NCI-H128 (cell line): Measurements from ENCODE around the gene STAB2.
A peak's percentile ranks its signal among the peaks of the same experiment; 100 is the strongest.
"Not testable (repeated sequence)": the region's sequence is repeated elsewhere in the genome, so short reads cannot be mapped to it uniquely, and the experiment has no call there.

Experiments
- DNase-seq: peaks from one replicate; lab custom pipeline; 2025; ENCODE audit not compliant: unreplicated experiment; lab: John Stamatoyannopoulos, UW

The STAB2 gene

GRCh38 chr12:103652808-103653207 lies 65.7 kb downstream of the STAB2 start:
- DNase-seq = no peak

GRCh38 chr12:103653568-103654173 lies 66.6 kb downstream of the STAB2 start:
- not testable (repeated sequence) for DNase-seq

DNA sequence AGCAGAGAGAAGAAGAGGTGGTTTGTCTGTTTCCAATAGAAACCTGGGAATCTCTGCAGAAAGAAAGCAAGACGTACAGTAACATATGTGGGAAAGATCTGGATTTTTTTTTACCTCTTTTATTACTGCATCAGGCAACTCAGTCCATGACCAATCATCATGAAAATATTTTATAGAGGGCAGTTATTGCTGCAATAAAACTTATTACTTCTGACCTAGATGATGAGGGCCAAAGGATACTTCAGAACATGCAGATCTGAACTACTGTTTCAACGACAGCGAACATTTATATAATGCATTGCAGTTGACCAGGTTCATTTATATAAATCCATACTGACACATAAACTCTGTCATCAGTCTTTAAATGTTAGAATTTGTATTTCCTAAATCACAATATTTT lies 67.7 kb downstream of the STAB2 start:
- no peak for DNase-seq

- DNase-seq = no peak
These were observed 69.2 kb downstream of the STAB2 start for GRCh38 chr12:103656291-103656690.

DNA sequence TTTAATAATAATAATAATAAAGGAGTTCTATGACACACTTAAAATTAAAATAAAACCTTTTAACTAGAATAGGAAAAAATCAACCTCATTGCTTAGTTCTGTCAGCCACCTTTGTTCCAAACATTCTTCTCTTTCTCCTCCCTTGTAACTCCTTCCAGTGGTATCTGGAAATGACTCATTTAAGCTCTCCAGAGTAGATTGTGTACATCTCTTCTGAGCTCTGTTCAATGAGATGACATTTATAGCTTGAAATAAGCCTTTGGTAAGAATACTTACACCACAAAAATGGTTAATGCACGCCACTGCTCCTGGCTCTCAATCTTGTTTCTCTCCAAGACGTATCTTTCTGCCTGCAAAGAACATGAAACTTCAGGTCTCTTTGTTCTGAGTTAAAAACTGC lies 70.3 kb downstream of the STAB2 start:
- no peak for DNase-seq

DNA sequence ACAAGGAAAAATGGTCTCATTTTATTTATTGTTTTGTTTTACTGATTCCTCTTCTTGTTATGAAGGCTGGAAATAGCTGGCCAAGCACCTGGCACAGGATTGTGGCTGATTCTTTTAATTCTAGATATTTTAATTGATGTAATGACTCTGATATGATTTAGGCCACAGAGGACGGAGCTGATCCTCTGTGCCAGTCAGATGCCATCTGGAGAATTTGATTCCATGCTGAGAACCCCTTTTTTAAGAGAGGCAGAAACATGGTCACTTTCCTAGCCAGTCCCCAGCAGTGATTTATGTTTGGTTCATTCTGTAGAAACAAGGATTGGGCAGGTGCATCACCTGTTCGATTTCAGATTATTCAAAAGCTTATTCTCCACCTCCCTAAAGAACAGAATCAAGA lies 77.6 kb downstream of the STAB2 start:
- DNase-seq = no peak

- no peak for DNase-seq
These were observed 78.9 kb downstream of the STAB2 start for GRCh38 chr12:103665971-103666370.

GRCh38 chr12:103667125-103667524 lies 80.1 kb downstream of the STAB2 start:
- DNase-seq = no peak

GRCh38 chr12:103668520-103668919 lies 81.4 kb downstream of the STAB2 start:
- no peak for DNase-seq

- no peak for DNase-seq
These were observed 84.3 kb downstream of the STAB2 start for GRCh38 chr12:103671367-103671766.

DNA sequence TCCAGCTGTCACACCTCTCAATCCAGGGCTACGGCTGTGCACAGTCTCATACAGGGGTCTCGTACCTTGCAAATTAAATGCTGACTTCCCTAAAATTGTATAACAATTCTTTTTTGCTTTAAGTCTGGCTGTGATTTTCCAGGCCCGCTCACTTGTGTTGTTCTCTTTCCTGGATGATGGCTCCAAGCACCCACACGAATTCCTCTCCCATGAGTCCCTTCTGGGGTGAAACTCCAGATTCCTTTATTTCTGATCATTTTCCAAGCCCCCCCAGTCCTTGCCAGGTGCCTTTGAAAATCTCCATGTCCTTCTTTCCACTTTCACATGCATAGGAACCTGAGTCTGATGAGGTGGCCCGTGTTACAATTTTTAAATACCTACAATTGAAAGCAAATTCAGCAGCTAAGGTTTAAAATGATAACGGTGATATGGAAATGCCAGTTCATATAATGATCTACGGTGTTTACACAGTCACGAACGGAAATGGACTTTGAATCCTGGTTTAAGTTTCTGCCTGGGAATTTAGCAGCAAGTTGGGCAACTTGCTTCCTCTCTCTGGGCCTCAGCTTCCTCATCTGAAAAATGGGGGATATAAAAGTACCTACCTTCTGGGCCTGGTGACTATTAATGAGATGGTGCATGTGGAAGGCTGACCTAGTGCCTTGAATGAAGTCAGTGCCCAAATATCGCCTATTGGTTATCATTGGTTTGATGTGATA lies 85.5 kb downstream of the STAB2 start:
- DNase-seq = no peak

- DNase-seq = no peak
These were observed 86.4 kb downstream of the STAB2 start for GRCh38 chr12:103673487-103673886.

- DNase-seq = no peak
These were observed 86.9 kb downstream of the STAB2 start for GRCh38 chr12:103673891-103674375.

DNA sequence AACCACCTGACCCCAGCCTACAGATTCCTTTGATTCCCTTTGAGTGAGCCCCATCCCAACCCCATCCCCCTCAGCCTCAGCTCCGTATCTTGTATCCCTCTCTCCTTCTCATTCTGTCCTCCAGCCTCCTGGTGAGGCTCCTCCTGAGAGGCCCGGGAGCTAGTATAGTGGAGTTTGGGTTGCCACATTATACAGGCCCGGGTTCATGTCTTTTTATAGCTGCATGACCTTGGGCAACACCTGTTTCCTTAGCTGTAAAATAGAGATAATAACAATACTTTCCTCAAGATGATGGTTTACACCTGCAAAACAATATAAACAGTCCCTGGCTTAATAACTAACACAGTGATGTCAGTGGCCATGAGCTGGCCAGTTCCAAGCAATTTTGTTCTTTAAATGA lies 89.8 kb downstream of the STAB2 start:
- no peak for DNase-seq

- DNase-seq = no peak
These were observed 90.3 kb downstream of the STAB2 start for GRCh38 chr12:103677341-103677740.

- DNase-seq = no peak
These were observed 90.8 kb downstream of the STAB2 start for GRCh38 chr12:103677905-103678304.

DNA sequence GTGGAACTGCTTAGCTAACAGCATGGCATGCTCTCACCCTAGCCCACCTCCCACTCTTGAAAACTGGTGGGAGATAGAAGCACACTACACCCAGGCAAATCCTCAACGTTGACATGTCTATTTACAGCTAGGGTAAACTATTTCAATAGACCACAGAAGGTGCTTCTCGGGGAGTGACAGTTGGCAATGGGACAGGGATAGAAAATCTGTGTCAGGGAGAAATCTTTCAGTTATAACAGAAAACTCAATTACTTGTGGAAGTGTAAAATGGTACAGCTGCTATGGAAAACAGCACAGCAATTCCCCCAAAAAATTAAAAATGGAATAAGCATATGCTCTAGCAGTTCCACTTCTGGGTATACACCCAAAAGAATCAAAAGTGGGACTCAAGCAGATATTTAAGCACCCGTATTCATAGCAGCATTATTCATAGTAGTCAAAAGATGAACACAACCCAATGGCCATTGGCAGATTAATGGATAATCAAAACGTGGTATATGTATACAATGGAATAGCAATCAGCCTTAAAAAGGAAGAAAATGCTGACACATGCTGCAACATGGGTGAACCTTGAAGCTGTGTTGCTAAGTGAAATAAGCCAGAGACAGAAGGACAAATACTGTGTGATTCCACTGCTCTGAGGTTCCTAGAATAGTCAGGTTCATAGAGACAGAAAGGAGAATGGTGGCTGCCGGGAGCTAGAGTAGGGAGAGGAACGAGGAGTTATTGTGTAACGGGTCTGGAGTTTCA lies 92.5 kb downstream of the STAB2 start:
- no peak for DNase-seq

DNA sequence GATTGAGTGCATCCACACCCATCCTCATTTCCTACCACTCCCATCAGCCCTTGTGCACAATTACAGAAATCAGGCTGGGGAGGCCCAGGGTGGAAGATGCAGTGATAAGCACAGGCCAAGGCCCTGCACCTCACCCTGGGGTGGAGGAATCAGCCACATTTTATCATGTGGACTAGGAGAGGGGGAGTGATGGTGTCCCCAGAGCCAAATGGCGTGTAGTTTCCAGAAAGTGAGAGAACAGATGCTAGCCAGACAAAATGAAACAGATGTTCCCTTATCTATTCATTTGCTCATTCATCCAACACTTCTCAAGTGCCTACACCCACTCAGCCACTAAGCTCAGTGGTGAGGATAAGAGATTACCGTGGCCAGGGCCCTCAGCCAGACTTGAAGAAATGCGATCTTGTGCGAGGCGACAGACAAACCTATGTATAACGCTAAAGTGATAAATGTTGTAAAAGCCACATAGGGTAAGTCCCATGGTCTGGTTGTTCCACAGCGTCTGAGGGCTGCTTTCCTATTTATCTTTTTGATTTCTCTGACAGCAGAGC lies 93.6 kb downstream of the STAB2 start:
- DNase-seq = peak; percentile 61

DNA sequence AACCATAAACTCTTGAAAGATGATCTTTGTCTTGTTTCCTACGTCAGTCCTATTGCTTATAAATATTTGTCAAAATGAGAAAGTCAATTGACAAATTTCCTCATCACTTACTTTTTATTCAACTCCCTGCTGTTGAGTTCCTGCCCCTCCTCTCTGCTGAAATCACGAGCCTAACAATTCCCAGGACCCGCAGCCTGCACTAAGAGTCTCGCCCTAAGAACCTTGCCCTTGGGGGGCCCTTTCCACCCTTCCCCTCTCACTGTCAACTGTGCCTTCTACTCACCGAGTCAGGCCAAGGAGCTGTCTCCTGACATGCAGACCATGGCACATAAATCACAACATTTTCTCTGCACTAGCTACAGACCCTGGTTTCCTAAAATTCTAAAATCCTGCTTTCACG lies 99.0 kb downstream of the STAB2 start:
- DNase-seq = no peak

DNA sequence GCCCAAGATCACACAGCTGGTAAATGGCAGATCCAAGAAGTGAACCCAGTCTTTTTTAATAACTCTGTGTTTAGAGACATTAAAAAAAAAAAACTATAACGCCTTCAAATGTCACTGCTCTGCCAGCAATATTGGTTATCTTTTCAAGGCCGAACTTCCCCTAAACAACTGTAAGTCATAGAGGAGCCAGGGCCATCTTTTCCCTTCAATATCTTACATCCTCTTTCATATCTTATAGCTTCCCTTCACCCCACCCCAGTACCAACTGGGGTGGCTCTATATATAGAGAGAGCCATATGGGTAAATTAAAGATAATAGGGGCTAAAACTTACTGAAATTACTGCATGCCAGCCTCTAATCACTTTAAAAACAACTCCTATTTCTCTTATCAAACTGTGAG lies 100.2 kb downstream of the STAB2 start:
- DNase-seq = no peak

DNA sequence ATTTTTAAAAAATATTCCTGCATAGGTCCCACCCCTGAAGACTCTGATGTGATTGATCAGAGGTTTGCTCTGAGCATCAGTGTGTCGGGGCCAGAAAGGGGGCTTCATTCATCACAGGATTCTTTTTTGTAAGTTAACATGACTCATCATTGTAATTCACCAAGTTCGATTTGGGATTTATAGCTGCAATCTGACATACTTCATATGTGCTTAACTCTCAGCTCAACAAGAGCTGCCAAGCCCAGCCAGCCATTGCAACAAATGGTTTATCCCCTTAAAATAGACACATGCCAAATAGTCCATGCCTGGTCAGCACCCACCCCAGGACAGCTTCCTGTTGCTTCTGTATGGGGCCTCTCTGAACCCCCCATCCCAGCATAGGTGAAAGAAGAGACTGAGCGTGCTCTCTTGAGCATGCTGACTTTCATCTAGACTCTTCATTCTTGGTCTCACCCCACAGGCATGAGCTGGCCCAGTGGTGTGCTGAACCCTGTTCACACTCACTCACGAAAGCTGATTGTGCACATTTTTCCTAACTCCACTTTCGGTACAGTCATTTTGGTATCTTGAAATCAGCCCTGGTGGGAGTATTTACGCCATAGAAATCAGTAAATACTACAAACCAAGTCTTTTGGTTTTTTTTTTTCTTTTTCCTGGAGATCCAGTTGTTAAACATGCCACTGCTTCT lies 101.4 kb downstream of the STAB2 start:
- DNase-seq = no peak
